Prostate gland (tissue), 2 donors: ENCODE results near the gene SH3PXD2B. TPM values are rescaled to one million over a fixed set of nuclear protein-coding genes. Genes with fewer than 3 reads are reported as not detected.

Experiments used
- DNase-seq: peaks from one replicate; pipeline ENCODE4 v3.0.0-alpha.2; 2019; ENCODE audit warnings: low spot score
- H3K27ac ChIP-seq, 2 donors: fragments of 200-600 bp; sonication (generic); 2 replicates each; pipeline ENCODE4 v1.5.1; 2017 to 2019
- H3K27me3 ChIP-seq: fragments of 200-600 bp; sonication (generic); replicated peaks from 2 replicates; pipeline ENCODE4 v1.5.1; 2019; ENCODE audit not compliant: insufficient read depth
- H3K36me3 ChIP-seq, 2 donors: fragments of 200-600 bp; sonication (generic); 1 replicate in 1 of 2; 2 replicates in 1 of 2; pipeline versions ENCODE4 v1.5.1 to v1.8.1; 2017 to 2019
- H3K4me1 ChIP-seq: fragments of 200-600 bp; sonication (generic); replicated peaks from 2 replicates; pipeline ENCODE4 v1.5.1; 2019
- H3K4me3 ChIP-seq, 2 donors: fragments of 200-600 bp; sonication (generic); 2 replicates each; pipeline ENCODE4 v1.5.1; 2017 to 2019
- H3K9me3 ChIP-seq: fragments of 200-600 bp; sonication (generic); 2 replicates; pipeline ENCODE4 v1.5.1; 2017
- POLR2A ChIP-seq: fragments of 450-650 bp; IDR thresholded peaks from one replicate; pipeline ENCODE4 v1.6.1; 2016; ENCODE audit warnings: antibody characterized with exemption, mild to moderate bottlenecking
- POLR2AphosphoS5 ChIP-seq: sonication (generic); formaldehyde crosslinking; IDR thresholded peaks from one replicate; pipeline ENCODE4 v1.6.1; 2017; ENCODE audit warnings: antibody characterized with exemption
- WGBS: methylation state at CpG from one replicate; pipeline ENCODE4 v1.1.5; 2018; 5-methylcytosine and 5-hydroxymethylcytosine counted together
- intact Hi-C: fragments of 100-400 bp; cut with DNase I; formaldehyde crosslinking; loops from one replicate; pipeline ENCODE4 v1.14.2; 2022
- total RNA-seq, 2 donors: library from RNA; depleted of rRNA; stranded (reverse); fragments of >200 nt; gene quantifications; one replicate each; pipeline ENCODE4 v1.1.0, GENCODE V29; 2016
- TF ChIP-seq, protein P1 (sequence below), 4 experiments: fragments of 200-600 bp in 2 of 4; fragments of 450-650 bp in 2 of 4; sonication (generic) in 2 of 4; IDR thresholded peaks; 1 replicate in 3 of 4; 2 replicates in 1 of 4; pipeline ENCODE4 v1.5.1; 2016 to 2019; ENCODE audit warnings: antibody characterized with exemption in 4 of 4, mild to moderate bottlenecking in 2 of 4, moderate library complexity in 2 of 4

SH3PXD2B gene
- total RNA-seq, 2 donors from 2014 or later, result 15.8 to 38.0 TPM

DNA sequence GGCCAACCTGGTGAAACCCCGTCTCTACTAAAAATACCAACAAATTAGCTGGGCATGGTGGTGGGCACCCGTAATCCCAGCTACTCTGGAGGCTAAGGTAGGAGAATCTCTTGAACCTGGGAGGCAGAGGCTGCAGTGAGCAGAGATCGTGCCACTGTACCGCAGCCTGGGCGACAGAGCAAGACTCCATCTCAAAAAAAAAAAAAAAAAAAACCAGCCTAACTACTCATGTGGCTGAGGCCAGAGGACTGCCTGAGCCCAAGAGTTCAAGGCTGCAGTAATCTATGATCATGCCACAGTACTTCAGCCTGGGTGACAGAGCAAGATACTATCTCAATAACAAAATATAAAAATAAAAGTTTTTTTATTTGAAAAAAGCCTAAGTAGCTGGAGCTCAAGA, 174.0 kb downstream of the SH3PXD2B start:
- H3K4me1 ChIP-seq, result peaks cover 4% of the 10 kb centered on the region
- TF ChIP-seq, protein P1, sequence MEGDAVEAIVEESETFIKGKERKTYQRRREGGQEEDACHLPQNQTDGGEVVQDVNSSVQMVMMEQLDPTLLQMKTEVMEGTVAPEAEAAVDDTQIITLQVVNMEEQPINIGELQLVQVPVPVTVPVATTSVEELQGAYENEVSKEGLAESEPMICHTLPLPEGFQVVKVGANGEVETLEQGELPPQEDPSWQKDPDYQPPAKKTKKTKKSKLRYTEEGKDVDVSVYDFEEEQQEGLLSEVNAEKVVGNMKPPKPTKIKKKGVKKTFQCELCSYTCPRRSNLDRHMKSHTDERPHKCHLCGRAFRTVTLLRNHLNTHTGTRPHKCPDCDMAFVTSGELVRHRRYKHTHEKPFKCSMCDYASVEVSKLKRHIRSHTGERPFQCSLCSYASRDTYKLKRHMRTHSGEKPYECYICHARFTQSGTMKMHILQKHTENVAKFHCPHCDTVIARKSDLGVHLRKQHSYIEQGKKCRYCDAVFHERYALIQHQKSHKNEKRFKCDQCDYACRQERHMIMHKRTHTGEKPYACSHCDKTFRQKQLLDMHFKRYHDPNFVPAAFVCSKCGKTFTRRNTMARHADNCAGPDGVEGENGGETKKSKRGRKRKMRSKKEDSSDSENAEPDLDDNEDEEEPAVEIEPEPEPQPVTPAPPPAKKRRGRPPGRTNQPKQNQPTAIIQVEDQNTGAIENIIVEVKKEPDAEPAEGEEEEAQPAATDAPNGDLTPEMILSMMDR (IDR thresholded peaks at IDR 0.05), result no peak
- TF ChIP-seq POLR2AphosphoS5 (no peak), POLR2A (no peak)
- H3K36me3 ChIP-seq, result no peaks in the 10 kb centered on the region
- WGBS, result 87% methylated on average over 5 of the region's 5 CpGs
- DNase-seq, result no peak
- no peaks in the 10 kb centered on the region for H3K9me3 ChIP-seq
- H3K27me3 ChIP-seq, result no peaks in the 10 kb centered on the region
- intact Hi-C loops, result loop anchor here (5.0 to 10.0 kb wide), 2 partner anchors 93 to 174 kb away; partner anchors contain the start of genes SH3PXD2B and STK10
- no peak overlapping the region for H3K4me3 ChIP-seq
- H3K27ac ChIP-seq, result no peak overlapping the region

- Histone ChIP-seq H3K4me3 (no peak overlapping the region), H3K27me3 (no peaks in the 10 kb centered on the region), H3K27ac (no peak overlapping the region), H3K9me3 (no peaks in the 10 kb centered on the region), H3K4me1 (peaks cover 4% of the 10 kb centered on the region), H3K36me3 (no peaks in the 10 kb centered on the region)
- intact Hi-C loops, result no loop called here
- WGBS, result 91% methylated on average over 9 of the region's 9 CpGs
- TF ChIP-seq POLR2AphosphoS5, result no peak
- no peak for TF ChIP-seq POLR2A
- TF ChIP-seq, protein P1 (IDR thresholded peaks at IDR 0.05), result no peak
- no peak for DNase-seq
These were observed 176.0 kb downstream of the SH3PXD2B start for GRCh38 chr5:172278356-172278755.

- H3K36me3 ChIP-seq, result no peaks in the 10 kb centered on the region
- no peak for DNase-seq
- no peaks in the 10 kb centered on the region for H3K27me3 ChIP-seq
- intact Hi-C loops, result no loop called here
- TF ChIP-seq, protein P1 (IDR thresholded peaks at IDR 0.05), result no peak
- TF ChIP-seq POLR2AphosphoS5, result no peak
- no peak for TF ChIP-seq POLR2A
- no peaks in the 10 kb centered on the region for H3K4me1 ChIP-seq
- H3K4me3 ChIP-seq, result no peak overlapping the region
- 75% methylated on average over 3 of the region's 3 CpGs for WGBS
- H3K27ac ChIP-seq, result no peak overlapping the region
- no peaks in the 10 kb centered on the region for H3K9me3 ChIP-seq
These were observed 178.1 kb downstream of the SH3PXD2B start for GRCh38 chr5:172276214-172276613.

Other genes with a start within 250 kb of the SH3PXD2B start
- gene UBTD2, start 170.8 kb downstream of the SH3PXD2B start, total RNA-seq, result 10 to 100 TPM; 14.3 to 28.2 TPM
- 10 to 100 TPM; 23.9 to 39.9 TPM for gene NEURL1B, start 186.7 kb upstream of the SH3PXD2B start, total RNA-seq